ENCODE data around the gene KCNE4.

The KCNE4 gene, protein sequence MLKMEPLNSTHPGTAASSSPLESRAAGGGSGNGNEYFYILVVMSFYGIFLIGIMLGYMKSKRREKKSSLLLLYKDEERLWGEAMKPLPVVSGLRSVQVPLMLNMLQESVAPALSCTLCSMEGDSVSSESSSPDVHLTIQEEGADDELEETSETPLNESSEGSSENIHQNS

DNA sequence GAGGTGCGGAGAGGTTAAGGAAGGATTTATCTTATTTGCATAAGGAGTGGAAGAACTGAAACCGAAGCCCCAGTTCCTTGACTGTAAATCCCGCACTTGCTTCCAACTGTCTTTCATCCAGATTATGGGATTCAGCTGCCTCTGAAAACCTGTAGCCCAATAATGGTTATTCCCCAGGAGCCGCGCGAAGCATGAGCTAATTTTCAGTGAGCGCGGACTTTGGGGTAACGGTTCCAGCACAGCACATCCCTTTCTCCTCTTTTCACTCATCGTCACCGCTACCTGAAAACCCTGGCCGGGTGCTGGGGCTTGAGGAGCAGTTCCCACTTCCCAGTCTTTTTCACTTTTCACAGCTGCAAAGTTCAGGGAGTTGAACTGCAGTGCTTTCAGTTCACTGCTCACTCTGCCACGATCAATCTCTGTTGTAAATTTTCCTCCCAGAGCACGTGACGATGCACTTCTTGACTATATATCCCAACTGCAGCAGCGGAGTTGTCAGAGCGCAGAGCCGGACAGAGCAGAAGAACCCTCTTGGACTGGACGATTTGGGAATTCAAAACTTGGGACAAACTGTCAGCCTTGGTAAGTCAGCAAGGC is at the start of gene KCNE4:
KCNE4 (plus strand) TSS at position 498 of the 597 bp plus-strand sequence. CDS start 641 bp downstream, outside the sequence.
- no peak for DNase-seq

DNA sequence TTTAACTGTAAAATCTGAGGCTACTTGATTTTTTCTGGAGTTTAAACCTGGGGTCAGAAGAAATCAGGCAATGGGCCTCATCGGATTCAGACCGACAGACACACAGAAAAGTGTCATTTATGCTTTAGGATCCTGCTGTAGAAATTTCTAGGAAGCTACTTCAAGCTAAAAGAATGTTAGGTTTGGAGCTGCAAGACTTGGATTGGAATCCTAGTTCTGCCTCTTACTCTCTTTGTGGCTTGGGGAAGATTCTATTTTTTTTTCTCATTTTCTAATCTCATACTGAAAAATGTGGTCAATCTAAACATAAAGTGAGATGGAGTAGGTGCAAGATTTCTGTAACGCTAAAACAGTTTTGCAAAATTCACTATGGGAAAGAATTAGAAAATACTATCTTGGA is 48.8 kb upstream of the KCNE4 start:
- DNase-seq = no peak

DNA sequence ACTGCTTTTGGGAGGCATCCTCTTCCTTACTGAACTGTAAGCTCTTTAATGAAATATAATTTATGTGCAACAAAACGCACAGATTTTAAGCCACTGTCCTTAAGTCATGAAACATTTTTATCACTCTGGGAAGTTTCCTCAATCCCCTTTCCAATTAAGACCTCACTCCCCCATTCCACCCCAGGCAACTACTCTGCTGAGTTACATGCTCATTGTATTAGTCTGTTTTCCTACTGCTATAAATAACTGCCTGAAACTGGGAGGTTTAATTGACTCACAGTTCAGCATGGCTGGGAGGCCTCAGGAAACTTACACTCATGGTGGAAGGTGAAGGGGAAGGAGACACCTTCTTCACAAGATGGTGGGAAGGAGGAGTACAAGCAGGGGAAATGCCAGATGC is 46.5 kb upstream of the KCNE4 start:
- no peak for DNase-seq

DNA sequence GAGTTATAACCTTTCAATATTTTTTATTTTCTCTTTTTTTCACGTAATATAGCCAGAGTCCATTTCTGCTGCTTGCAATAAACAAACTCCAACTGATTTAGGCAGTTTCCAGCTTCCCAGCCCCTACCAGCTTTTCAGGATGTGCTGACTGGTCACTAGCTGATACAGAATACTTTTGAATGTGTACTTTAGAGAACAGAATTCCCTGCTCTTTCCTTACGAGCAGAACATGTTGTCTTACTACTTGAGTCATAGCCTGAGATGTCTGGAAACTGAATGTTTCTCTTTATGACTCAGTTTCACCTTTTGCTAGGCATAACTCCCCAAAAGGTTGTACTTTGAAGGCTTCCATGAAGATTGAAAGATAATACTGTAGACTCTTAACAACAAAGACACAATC is 44.5 kb upstream of the KCNE4 start:
- DNase-seq = no peak

DNA sequence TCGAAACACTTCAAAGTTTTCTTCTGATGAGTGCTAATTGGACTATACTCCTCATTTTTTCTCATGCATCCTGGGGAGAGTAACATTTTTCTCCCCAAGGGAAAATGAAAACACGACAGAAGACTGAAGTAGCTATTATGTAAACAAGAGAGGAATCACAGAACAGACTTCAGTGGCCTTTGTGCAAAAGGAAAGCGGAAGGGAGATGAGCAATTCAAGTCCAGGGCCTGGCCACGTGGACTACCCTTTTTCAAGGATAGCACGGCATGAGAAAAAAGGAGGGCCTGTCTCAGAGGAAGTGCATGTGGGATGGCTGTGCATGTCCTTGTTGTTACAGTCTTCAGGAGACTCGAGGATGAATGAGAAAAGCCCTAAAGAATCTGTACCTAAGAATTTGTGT is 43.8 kb upstream of the KCNE4 start:
- DNase-seq = no peak

DNA sequence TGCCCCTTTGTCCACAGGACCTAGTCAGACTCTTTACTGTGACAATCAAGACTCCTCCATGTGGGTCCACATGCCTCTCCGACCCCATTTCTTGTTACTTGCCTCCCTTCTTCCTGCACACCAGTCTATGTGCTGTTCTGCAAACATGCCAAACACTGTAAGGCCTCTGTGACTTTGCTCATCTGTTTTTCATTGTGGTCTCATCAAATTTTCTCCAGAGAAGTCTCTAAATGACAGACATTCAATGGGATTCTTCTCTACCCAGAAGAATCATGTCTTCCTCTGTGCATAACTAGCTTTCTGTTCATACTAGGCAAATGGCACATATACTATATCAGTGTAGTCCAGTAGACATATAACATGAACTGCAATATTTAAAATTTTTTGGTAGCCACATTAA is 43.0 kb upstream of the KCNE4 start:
- no peak for DNase-seq

DNA sequence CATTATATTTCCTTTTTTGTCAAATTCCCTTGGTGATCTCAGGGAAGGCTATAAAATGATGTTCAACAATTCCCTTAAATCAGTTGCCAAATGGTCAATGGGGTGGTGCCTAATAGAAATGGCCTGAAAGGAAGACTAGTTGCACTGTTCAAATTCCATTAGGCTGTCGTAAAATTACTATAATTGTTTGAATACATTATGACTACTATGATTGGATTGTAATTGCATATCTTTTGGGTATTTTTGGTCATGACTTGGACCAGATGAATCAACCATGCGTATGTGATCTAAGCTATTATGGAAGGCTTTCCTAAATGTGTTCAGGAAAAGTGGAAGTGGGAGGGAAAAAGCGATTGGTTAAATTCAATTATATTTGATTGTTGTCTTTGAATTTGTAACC is 41.3 kb upstream of the KCNE4 start:
- no peak for DNase-seq

DNA sequence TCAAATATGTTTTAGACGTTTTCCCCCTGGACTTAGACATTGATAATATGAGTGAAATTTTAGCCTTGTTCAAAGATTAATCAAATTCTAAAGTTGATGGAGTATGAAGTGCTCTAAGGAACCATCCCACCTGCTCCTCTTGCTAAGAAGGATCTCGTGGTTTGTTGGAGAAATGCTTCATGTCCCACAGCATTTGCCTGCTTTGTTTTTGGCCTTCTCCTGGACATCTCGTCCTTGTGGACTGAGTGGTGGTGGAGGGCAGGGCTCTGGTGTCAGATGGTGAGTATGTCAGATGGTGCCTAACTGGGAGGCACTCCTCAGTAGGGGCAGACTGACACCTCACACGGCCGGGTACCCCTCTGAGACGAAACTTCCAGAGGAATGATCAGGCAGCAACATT is 39.7 kb upstream of the KCNE4 start:
- no peak for DNase-seq

DNA sequence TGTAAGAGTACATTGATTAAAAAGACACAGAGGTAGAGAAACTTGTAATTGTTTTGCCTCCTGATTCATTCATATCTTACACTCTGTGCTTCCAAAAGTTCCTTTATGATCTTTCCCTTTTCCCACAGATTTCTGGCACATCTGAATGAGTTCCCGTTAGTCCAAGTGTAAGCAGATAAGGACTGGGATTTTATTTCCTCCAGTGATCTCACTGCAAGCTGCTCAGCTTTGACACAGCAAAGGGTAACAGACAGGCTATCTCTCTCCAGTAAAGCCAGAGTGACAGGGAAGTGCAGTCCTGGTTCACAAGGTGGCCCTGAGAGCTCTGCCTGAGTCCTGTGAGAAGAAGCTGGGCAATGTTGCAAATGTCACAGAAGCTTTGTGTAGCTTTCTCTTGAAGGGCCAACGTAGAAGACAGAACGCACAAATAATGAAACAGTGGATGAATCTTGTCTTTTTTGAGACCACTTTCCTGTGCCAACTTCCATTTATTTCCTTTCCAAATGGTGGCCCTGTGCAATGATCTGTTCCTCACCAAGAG is 32.5 kb upstream of the KCNE4 start:
- no peak for DNase-seq

DNA sequence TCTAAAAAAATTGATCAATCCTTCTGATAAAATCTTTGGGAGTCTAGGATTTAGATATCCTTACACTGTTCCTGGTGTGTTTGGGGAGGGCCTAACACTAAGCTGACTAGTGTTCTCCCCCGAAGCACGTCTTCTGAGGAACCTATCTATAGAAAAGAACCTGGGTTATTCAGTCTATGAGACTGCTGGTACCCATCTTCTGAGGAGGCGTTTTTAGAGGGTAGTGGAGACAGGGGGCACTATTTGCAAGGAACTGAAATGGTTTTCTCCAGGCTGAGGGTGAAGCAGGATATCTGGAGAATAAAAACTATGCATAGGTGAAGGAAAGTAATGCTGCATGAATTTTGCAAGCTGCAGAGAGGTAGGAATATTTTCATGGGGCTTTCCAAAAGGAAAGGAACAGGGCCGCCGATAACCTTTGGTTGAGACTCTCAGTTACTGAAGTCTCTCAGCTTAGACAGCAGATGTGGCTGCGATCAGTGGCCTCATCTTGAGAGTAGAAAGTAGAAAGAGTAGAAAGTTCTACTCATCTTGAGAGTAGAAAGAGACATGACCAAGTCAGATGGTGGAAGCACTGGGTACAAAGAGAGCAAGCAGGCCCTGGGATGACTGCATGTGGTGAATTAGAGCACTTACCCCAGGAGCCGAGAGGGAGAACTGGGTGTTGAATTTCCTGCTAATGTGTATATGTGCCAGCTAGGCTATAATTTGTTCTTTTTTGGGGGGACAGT is 31.8 kb upstream of the KCNE4 start:
- DNase-seq = no peak

DNA sequence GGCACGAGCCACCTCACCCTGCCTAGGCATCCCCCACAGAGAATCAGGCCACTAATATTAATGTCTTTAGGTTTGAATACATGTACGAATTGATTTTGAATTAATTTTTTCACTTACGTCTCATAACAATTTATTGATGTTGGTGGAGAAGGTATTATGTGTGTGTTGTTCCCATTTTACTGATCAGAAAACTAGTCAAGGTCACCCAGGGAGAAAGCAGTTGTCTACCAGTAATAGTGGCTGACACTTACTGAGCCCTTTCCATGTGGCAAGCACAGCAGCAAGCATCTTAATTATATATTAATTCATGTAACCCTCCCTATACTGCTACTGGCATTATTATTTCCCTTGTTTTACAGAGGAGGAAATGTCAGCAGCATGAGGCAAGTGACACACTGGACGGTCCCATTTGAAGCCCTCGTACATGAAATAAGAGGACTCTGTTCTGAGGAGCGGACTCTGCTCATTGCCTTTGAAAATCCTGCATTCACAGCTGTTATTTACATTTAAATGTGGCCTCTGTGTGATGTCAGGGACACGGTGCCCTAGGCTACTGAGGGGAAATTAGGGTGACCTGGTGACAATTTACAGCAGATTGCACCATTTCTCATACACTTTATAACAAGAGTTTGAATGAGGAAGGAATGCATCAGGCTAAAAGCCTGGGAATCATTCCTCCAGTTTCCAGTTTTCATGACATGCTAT is 30.9 kb upstream of the KCNE4 start:
- no peak for DNase-seq

DNA sequence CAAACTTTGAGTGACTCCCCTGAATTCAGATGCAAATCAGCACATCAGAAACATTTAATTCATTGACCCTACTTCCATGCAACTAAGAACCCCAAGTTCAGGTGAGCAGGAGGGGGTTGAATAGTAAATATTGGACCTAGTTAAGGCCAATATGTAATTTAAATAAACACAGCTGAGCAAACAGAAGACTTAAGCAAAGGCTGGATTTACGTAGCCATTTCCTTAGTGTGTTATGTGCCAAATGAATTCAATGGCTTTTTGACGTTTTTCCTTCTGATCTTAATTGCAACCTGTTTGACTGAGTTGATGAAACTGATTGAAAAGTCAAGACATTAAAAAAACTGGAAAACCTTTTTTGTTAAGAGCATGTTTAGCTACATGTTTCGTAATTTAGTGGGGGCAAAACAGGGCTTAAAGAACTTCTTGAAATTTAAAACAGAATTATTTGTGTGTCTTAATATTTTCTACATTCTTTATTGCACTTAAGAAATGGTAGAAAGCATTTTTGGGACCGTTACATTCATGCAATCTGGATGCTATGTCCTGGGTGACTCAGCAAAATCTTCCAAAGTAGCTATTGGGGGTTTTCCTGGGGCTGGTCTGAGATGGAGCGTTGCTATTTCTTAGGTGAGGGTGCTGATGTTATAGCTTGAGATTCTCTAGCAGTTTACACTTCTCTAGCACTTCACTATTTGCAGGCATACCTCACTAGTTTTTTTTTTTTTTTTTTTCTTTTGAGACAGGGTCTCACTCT is 25.5 kb upstream of the KCNE4 start:
- no peak for DNase-seq

DNA sequence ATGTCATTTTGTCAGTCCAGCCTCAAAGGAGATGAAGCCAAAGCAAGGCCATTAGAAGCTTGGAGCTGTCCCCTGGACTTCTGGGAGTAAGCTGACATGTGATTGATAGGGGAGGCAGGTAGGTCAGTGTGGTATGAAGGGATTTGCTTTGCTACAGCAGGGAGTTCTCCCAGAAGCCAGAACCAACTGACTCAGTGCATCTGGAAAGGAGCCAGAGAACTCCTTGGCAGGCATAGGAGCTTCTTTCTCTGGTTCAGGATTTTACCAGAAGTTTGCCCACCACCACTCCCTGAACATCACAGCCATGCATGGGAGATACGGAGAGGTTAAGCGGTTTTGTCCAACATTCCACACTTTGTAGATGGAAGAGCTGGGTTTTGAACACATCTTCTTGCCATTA is 24.5 kb upstream of the KCNE4 start:
- DNase-seq = no peak

DNA sequence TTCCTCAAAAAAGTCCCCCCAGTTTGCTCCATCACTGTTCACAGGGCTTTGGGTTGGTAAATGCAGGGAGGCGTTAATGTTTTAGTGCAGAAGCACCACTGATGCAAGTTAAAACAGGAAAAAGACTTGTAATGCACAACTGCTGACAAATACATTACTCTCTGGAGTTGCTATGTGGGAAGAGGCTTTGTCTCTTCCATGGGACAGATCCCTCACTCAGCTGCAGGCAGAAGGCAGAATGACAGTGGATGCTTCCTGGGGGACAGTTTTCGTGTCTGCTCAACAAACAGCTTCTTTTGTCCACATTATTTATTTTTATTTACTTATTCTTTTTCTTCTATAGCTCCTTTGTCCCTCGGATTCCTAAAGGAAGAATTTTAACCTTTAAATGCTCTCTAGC is 22.7 kb upstream of the KCNE4 start:
- no peak for DNase-seq

DNA sequence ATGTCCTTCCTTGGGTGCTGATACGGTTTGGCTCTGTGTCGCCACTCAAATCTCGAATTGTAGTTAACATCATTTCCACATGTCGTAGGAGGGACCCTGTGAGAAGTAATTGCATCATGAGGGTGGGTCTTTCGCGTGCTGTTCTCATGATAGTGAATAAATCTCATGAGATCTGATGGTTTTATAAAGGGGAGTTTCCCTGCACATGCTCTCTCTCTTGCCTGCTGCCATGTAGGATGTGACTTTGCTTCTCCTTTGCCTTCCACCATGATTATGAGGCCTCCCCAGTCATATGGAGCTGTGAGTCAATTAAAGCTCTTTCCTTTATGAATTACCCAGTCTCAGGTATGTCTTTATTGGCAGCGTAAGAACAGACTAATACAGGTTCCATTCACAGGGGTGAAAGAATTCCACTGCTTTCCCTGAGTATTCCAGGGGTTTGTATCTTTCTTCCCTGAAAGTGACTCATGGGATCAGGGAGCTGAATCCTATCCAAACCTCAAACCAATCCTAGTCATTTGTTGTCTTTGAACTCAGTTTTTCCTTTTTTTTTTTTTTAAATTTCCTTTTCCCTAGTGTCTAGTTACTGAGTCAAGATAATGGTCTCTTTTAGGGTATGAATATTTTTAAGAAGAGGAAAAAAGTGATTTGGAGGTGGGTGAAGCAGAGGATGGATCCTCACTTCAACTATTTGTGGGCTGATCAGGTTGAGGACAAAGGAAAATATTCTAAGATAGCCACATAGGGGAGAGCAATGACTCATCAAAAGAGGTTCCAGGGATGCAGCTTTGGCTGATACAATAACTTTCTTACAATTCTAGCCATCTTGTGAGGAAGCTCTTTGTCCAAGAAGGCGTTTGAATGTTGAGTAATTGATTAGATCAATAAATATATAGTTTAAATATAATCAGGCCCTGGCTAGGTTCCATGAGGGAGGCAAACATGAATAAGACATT is 19.5 kb upstream of the KCNE4 start:
- DNase-seq = no peak

DNA sequence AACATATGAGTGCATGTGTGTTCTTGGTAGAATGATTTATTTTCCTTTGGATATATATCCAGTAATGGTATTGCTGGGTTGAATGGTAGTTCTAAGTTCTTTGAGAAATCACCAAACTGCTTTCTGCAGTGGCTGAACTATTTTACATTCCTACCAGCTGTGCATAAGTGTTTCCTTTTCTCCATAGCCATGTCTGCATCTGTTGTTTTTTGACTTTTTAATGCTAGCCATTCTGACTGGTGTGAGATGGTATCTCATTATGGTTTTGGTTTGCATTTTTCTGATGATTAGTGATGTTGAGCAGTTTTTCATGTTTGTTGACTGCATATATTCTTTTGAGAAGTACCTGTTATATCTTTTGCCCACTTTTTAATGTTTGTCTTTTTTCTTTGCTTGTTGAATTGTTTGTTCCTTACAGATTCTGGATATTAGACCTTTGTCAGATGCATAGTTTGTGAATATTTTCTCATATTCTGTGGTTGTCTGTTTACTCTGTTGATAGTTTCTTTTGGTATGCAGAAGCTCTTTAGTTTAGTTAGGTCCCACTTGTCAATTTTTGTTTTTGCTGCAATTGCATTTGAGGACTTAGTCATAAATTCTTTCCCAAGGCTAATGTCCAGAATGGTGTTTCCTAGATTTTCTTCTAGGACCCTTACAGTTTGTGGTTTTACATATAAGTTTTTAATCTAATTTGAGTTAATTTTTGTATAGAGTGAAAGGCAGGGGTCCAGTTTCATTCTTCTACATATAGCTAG is 17.6 kb upstream of the KCNE4 start:
- DNase-seq = no peak

DNA sequence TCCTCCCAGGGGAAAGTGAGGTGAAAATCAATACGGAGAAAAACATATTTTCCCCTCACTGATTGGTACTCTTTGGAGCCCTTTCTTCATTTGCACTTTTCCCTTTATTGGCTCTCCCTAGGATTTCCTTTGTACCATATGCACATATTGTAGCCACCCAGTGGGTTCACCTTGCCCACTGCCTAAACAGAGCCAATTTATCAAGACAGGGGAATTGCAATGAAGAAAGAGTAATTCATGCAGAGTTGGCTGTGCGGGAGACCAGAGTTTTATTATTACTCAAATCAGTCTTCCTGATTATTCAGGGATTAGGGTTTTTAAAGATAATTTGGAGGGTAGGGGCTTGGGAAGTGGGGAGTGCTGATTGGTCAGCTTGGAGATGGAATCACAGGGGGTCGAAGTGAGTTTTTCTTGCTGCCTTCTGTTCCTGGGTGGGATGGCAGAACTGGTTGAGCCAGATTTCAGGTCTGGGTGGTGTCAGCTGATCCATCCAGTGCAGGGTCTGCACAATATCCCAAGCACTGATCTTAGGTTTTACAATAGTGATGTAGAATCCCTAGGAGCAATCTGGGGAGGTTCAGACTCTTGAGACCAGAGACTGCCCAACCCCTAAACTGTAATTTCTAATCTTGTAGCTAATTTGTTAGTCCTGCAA is 15.1 kb upstream of the KCNE4 start:
- no peak for DNase-seq

DNA sequence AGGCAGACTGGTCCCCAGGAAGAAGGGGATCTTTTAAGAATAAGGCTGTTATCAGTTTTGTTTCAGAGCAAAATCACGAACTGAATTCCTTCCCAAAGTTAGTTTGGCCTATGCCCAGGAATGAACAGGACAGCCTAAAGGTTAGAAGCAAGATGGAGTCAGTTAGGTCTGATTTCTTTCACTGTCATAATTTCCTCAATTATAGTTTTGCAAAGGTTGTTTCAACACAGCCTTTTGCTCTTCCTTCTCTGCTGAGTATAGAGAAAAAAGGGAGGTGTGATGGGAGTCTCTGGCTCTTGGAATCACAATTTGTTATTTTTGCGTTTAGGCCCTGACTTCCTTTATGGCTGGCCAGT is 14.6 kb upstream of the KCNE4 start:
- no peak for DNase-seq

DNA sequence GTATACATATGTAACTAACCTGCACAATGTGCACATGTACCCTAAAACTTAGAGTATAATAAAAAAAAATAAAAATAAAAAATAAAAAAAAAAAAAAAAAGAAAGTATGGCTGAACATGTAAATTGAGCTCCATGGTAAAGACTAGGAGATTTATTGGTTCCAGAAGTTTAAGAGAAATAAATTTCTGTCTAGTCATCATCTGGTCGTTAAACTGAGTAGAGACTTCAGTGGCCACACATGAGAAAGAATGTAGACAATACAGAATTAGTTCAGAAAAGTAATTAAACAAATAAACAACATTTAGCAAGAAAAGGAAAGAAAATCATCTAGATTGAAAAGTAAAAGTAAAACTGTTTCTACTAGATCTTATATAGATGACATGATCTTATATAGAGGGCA is 12.4 kb upstream of the KCNE4 start:
- no peak for DNase-seq

DNA sequence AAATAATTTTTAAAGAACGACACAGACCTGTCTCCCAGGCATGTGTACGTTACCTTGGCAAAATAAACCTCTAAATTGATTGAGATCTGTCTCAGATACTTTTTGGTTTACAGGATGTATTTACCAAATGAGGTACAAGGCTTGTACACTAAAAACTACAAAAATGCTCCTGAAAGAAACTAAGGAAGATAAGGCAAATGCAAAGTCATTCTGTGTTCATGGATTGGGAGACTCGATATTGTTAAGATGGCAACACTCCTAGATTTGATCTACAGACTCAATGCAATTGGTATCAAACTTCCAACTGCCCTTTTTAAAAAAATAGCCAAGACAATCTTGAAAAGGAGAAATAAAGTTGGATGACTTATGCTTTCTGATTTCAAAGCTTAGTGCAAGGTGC is 11.5 kb upstream of the KCNE4 start:
- no peak for DNase-seq
